ENCODE measurements around the gene NUDT19. TPM values are rescaled to one million over a fixed set of nuclear protein-coding genes. Genes with fewer than 3 reads are reported as not detected.
"Not testable (repeated sequence)": the region's sequence is repeated elsewhere in the genome, so short reads cannot be mapped to it uniquely, and the experiment has no call there.

NUDT19 gene
- total RNA-seq: 17.3 and 19.3 TPM in 2 replicates

- intact Hi-C loops (cut with micrococcal nuclease): loop anchor here (1.0 to 5.0 kb wide), 5 partner anchors 16 to 1106 kb away; partner anchors contain the start of genes ANKRD27, KCTD15, PDCD5 and RGS9BP
Observed at GRCh38 chr19:32691291-32691951, at the start of gene NUDT19. Gene NUDT19, plus strand, starts transcription at chr19:32691821. Its CDS starts 140 bp downstream, at chr19:32691961.

GRCh38 chr19:32642771-32643170 is 48.9 kb upstream of the NUDT19 start:
- intact Hi-C loops (cut with micrococcal nuclease): no loop called here

DNA sequence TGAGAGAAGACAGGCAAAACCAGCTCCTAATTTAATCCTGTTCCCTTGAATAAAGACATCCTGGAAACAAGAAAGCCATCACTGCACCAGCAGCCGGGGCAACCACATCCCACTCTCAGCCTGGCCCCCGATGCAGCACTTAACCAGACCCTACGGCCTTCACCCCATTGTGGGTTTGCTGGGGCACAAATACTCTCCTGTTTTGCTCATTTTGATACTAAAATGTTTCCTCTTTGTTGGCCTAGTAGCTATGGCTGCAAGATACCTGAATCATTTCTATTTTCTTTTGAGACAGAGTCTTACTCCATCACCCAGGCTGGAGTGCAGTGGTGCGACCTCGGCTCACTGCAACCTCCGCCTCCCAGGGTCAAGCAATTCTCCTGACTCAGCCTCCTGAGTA is 45.1 kb upstream of the NUDT19 start:
- intact Hi-C loops (cut with micrococcal nuclease): no loop called here

DNA sequence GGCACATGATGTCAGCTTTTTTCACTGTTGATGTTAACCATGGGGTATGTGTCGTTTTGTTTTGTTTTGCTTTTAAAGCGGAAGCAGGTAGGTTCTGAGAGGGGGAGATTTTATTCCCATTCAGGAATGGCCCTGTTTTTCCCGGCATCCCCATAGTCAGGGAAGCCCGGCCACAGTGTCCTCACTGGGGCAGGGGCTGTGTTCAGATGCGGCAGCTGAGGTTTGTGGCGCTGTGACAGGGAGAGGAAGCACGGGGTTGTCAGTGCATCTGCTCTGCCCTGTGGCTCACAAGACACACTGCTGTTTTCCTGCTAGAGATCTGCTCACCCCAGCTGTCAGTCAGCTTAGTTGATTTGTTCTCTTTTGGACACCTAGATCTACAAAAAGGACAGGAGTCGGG is 44.3 kb upstream of the NUDT19 start:
- intact Hi-C loops (cut with micrococcal nuclease): no loop called here

- intact Hi-C loops (cut with micrococcal nuclease): no loop called here
Observed at GRCh38 chr19:32649751-32650150, 41.9 kb upstream of the NUDT19 start.

- intact Hi-C loops (cut with micrococcal nuclease): no loop called here
Observed at GRCh38 chr19:32650671-32651070, 41.0 kb upstream of the NUDT19 start.

DNA sequence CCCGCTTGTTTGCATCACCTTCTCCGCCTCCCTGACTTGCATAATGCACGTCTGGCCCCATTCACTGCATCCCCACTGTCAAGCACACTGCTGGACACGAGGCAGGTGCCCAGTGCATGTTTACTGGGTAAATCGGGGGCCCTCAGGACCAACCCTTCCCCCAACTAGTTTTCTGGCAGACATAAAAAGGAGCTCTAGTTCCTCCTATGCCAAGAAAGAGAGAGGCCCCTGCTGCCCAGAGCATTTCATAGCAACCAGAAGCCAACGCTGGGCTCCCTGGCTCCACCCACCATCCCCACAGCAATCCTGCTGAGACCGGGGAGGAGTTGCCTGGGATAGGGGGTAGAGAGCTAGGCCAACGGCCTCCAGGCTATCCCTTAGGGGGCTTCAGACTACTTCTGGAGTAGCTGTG is 39.9 kb upstream of the NUDT19 start:
- intact Hi-C loops (cut with micrococcal nuclease): no loop called here

GRCh38 chr19:32652331-32652730 is 39.3 kb upstream of the NUDT19 start:
- intact Hi-C loops (cut with micrococcal nuclease): not testable (repeated sequence)

DNA sequence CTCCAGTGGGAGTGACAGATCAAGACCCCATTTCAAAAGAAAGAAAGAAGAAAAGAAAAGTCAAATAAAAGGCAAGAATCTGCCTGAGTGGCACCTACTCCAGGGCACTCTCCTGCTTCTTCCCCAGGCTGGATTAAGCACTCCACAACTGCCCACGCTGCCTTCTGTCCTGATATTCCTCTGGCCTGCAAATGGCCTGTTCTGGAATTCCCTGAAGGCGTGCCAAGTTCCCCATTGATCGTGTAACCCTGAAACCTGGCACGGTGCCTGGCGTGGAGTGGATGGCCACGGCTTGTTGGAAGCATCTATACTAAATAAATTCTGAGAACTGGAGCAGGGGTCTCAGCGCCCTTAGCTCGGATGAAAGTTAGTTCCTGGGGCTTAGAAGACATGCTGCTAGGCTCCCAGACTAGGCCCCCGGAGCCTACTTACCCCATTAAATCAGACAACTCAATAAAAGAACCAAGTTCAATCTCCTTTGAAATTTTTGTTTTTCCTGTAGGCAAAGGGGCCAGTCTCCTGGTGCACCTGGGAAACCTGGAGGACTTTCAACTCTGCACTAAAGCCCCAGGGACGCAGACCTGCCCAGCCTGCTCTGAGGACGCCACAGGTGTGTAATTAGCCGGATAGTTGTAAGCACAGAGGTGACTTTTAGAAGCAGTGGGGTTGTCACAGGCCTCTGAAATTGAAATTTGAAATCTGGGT is 38.6 kb upstream of the NUDT19 start:
- intact Hi-C loops (cut with micrococcal nuclease): no loop called here

DNA sequence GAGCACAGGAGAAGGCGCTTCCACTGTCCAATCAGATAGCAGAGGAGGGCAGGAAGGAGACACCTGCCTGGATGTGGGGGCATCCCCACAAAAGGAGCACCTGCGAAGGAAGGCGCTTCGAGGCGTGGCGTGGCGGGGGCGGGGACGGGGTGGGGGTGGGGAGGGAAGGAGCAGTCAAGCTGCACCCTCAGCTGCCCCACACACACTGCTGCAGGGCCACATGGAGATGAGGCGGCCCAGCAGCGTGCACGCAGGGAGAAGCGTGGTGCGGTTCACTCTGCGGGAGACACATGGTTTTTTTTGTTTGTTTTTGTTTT is 38.1 kb upstream of the NUDT19 start:
- intact Hi-C loops (cut with micrococcal nuclease): no loop called here

- intact Hi-C loops (cut with micrococcal nuclease): not testable (repeated sequence)
Observed at GRCh38 chr19:32656379-32656778, 35.2 kb upstream of the NUDT19 start.

- intact Hi-C loops (cut with micrococcal nuclease): no loop called here
Observed at GRCh38 chr19:32658075-32658474, 33.5 kb upstream of the NUDT19 start.

GRCh38 chr19:32658527-32658926 is 33.1 kb upstream of the NUDT19 start:
- intact Hi-C loops (cut with micrococcal nuclease): no loop called here

DNA sequence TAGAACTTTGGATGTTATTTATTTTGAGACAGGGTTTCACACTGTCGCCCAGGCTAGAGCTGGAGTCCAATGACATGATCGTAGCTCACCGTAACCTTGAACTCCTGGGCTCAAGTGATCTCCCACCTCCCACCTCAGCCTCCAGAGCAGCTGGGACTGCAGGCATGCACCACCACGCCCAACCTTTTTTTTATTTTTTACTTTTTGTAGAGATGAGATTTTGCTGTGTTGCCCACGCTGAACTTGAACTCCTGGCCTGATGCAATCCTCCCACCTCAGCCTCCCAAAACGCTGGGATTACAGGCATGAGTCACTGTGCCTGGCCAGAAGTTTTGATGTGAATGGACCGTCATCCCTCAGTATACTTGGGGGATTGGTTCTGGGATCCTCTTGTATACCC is 30.3 kb upstream of the NUDT19 start:
- intact Hi-C loops (cut with micrococcal nuclease): no loop called here

DNA sequence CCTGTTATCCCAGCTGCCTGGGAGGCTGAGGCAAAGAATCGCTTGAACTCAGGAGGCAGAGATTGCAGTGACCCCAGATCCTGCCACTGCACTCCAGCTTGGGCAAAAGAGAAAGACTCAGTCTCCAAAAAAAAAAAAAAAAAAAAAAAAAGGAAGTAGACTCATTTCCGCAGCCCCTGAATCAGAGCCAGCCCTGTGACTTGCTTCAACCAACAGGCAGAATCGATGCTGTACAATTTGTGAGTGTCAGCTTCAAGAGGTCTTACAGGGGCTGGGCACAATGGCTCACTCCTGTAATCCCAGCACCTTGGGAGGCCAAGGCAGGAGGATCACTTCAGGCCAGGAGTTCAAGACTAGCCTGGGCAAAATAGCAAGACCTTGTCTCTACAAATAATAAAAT is 29.4 kb upstream of the NUDT19 start:
- intact Hi-C loops (cut with micrococcal nuclease): no loop called here

- intact Hi-C loops (cut with micrococcal nuclease): no loop called here
Observed at GRCh38 chr19:32666084-32666483, 25.5 kb upstream of the NUDT19 start.

GRCh38 chr19:32669310-32669709 is 22.3 kb upstream of the NUDT19 start:
- intact Hi-C loops (cut with micrococcal nuclease): no loop called here

GRCh38 chr19:32671883-32672593 is 19.6 kb upstream of the NUDT19 start:
- intact Hi-C loops (cut with micrococcal nuclease): loop anchor here (10.0 kb wide), 1 partner anchor 327 kb away; the partner anchor contains the start of gene ZNF507

DNA sequence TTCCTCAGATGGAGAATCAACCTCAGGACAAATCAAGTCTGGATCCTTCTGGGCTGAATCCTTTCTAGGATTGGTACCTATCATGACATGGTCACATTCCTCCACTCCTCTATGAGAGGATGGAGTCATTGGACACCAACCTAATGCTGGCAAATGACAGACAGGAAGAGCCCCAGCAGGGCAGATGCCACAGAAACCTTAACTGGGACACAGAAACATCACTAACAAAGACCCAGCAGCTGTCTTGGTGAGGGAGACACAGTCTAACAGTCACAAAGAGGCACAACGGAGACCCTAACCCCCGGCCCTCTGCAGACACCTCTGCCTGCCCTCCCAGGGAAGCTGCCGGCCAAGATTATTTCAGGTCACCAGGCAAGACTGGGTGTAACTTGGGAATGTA is 18.8 kb upstream of the NUDT19 start:
- intact Hi-C loops (cut with micrococcal nuclease): loop anchor here (10.0 kb wide), 1 partner anchor 328 kb away; the partner anchor contains the start of gene ZNF507

GRCh38 chr19:32673573-32673972 is 18.0 kb upstream of the NUDT19 start:
- intact Hi-C loops (cut with micrococcal nuclease): loop anchor here (10.0 kb wide), 1 partner anchor 329 kb away; the partner anchor contains the start of gene ZNF507

DNA sequence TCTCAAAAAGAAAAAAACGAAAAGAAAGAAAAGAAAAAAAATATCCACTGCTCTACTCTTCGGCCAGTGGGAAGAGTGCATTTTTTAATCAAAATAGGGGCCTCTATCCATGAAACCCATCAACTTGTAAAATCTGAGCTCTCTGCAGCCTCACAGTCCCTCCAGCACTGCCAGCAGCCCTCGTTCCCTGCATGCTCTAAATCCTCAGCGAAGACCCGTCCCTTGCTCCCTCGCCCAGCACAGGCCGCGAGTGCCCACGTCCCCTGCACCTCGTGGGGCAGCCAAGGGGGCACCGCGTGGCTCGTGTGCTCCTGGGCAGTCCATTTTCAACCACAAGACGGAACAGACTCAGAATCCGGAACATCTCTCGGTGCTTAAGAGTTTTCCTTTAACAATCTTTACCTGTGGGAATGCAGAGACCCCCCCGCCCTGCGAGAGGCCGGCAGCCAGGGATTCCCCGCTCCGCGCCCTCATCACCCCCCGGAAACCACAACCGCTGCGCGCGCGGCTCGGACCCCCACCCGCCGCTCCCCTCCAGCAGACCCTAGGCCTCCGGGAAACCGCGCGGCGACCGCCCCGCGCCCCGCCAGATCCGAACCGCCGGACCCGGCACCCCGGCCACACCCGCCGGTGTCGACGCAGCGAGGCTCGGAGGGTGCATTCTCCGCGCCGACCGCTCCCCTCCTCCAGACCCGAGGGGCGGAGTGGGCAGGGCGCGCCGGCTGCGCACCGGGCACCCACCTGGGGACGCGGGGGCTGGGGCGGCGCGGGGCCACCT is 17.3 kb upstream of the NUDT19 start:
- intact Hi-C loops (cut with micrococcal nuclease): loop anchor here (10.0 kb wide), 1 partner anchor 330 kb away; the partner anchor contains the start of gene ZNF507

All from T-helper 2 cell treated with Interferon-gamma antibody and Interleukin-4, amounts not matched to agents 100 ng/mL and 5 ng/mL, for 36 hours (primary cell).